Measurements from ENCODE around the gene ZC3H4.
A peak's percentile ranks its signal among the peaks of the same experiment; 100 is the strongest.

ZC3H4 gene

DNA sequence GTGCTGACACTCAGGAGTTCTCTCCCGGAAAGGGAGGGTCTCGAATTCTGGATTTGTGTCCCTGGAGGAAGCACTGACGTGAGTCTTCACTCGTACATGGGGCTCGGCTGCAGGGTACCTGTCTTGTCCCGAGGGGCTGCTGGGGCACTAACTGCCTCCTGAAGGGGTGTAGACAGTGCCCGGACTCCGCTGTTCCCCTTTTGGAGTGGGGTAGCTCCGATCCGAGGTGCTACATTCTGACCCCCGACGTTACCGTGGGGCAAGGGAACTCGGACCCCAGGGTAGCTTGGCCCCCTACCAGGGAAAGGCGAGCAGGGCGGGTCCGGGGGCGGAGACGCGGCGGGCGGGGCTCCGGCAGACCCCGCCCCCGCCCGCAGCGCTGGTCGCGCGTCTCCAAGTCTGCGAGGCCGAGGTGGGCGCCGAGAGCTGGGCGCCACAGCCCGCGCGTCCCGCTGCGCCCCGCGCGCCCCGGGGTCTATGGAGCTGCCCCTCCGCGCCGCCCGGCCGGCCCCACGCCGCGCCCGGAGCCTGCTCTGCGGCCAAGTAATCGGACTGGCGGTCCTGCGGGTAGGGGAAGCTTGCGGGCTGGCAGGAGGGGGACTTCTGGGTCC, 94.0 kb downstream of the ZC3H4 start, which contains the start of gene NPAS1:
Gene NPAS1, plus strand, starts transcription at position 407 of the 611 bp plus-strand sequence. CDS start 1,211 bp downstream, outside the sequence.
- DNase-seq, result peak in 1 of 2 experiments; percentile 11

DNA sequence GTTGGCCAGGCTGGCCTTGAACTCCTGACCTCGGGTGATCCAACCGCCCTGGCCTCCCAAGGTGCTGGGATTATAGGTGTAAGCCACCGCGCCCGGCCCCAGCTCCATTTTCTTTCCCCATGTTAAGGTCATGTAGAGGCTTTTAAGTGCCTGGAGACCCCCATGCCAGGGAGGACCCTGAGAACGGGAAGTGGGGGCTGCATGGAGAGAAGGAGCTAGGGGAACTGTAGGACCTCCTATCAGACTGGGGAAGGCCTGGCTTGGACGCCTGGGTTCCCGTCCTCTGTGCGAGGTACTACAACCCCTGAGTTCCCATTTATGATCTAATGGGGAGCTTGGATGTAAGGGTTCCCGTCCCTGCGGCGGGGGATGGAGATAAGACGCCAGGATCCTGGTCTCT, 94.7 kb downstream of the ZC3H4 start:
- no peak for DNase-seq
